Spinal cord (tissue), 10 donors: ENCODE measurements around the gene ASB11. TPM values are rescaled to one million over a fixed set of nuclear protein-coding genes. Genes with fewer than 3 reads are reported as not detected.

Source experiments
- DNase-seq, 6 donors: peaks; one replicate each; pipeline versions ENCODE4 v3.0.0 to v3.0.0-alpha.2; 2013 to 2015; ENCODE audit warnings: low spot score in 6 of 6, low read depth in 4 of 6
- H3K27ac ChIP-seq: one replicate; pipeline ENCODE4 v1.5.1; 2013; ENCODE audit warnings: low read depth, low read length, control low read depth
- H3K27me3 ChIP-seq: one replicate; pipeline ENCODE4 v1.6.1; 2013; ENCODE audit warnings: low read length; ENCODE audit not compliant: control insufficient read depth, insufficient read depth
- H3K36me3 ChIP-seq: one replicate; pipeline ENCODE4 v1.6.1; 2013; ENCODE audit warnings: low read length; ENCODE audit not compliant: control insufficient read depth, insufficient read depth
- H3K4me1 ChIP-seq: one replicate; pipeline ENCODE4 v1.6.1; 2013; ENCODE audit warnings: low read length; ENCODE audit not compliant: control insufficient read depth, insufficient read depth
- H3K4me3 ChIP-seq: one replicate; pipeline ENCODE4 v1.5.1; 2013; ENCODE audit warnings: low read depth, low read length, control low read depth
- H3K9me3 ChIP-seq: one replicate; pipeline ENCODE4 v1.6.1; 2013; ENCODE audit warnings: low read length; ENCODE audit not compliant: control insufficient read depth, insufficient read depth
- WGBS: methylation state at CpG from one replicate; pipeline ENCODE4 v1.1.5; 2013; ENCODE audit warnings: missing lambda C conversion rate; ENCODE audit not compliant: insufficient coverage; 5-methylcytosine and 5-hydroxymethylcytosine counted together
- polyA plus RNA-seq, 2 donors: library from polyadenylated mRNA; unstranded; fragments of 120-200 nt; gene quantifications; one replicate each; pipeline ENCODE4 v1.2.1, GENCODE V29; 2013; ENCODE audit not compliant: insufficient read length in 2 of 2
- total RNA-seq, 2 donors: library from RNA; depleted of rRNA in 1 of 2; stranded (reverse); fragments of 120-200 nt in 1 of 2; fragments of >200 nt in 1 of 2; gene quantifications; one replicate each; pipeline versions ENCODE4 v1.2.3 to v1.2.4, GENCODE V29; 2013 to 2014
- donor health status: healthy.

Gene ASB11
- total and polyA plus RNA-seq, 4 donors: 0.06 to 0.10 TPM; not detected in 2

GRCh38 chrX:15336023-15336413, 20.6 kb upstream of the ASB11 start:
- peak in 3 of 6 donors; percentile 22 to 59 (median 50) for DNase-seq
- Histone ChIP-seq H3K9me3 (peaks cover 1% of the 10 kb centered on the region), H3K4me3 (peak overlapping the region; percentile 87), H3K27me3 (peaks cover 40% of the 10 kb centered on the region), H3K27ac (peak overlapping the region; percentile 29), H3K36me3 (no peaks in the 10 kb centered on the region), H3K4me1 (peaks cover 3% of the 10 kb centered on the region)
- 35% methylated on average over 5 of the region's 10 CpGs for WGBS

GRCh38 chrX:15335135-15336022, 19.9 kb upstream of the ASB11 start, which contains the start of gene PIGA:
PIGA (minus strand) TSS chrX:15335523; CDS start chrX:15331930, 3,593 bp downstream.
- Histone ChIP-seq H3K36me3 (no peaks in the 10 kb centered on the region), H3K27me3 (peaks cover 37% of the 10 kb centered on the region), H3K27ac (peak within 1 kb of the TSS; percentile 88), H3K4me3 (peak within 1 kb of the TSS; percentile 87), H3K4me1 (peaks cover 3% of the 10 kb centered on the region), H3K9me3 (peaks cover 1% of the 10 kb centered on the region)
- WGBS: 23% methylated on average over 64 of the region's 72 CpGs
- peak; percentile 73 to 98 (median 87) for DNase-seq

- 24% methylated on average over 5 of the region's 7 CpGs for WGBS
- no peak for DNase-seq
- H3K9me3 ChIP-seq: peaks cover 1% of the 10 kb centered on the region
- H3K4me1 ChIP-seq: peaks cover 3% of the 10 kb centered on the region
- peaks cover 37% of the 10 kb centered on the region for H3K27me3 ChIP-seq
- peak overlapping the region; percentile 87 for H3K4me3 ChIP-seq
- no peaks in the 10 kb centered on the region for H3K36me3 ChIP-seq
- peak overlapping the region; percentile 88 for H3K27ac ChIP-seq
Measured at GRCh38 chrX:15334561-15334960, 19.1 kb upstream of the ASB11 start.

GRCh38 chrX:15328821-15329220, 13.4 kb upstream of the ASB11 start:
- Histone ChIP-seq H3K27ac (no peak overlapping the region), H3K9me3 (no peaks in the 10 kb centered on the region)
- 72% methylated on average over 2 of the region's 2 CpGs for WGBS

GRCh38 chrX:15328131-15328530, 12.7 kb upstream of the ASB11 start:
- no CpG with 5 or more reads among the region's 3 CpGs for WGBS
- H3K27ac ChIP-seq: no peak overlapping the region
- no peaks in the 10 kb centered on the region for H3K4me1 ChIP-seq
- H3K36me3 ChIP-seq: no peaks in the 10 kb centered on the region
- DNase-seq: no peak
- H3K4me3 ChIP-seq: no peak overlapping the region
- H3K9me3 ChIP-seq: no peaks in the 10 kb centered on the region
- H3K27me3 ChIP-seq: peaks cover 17% of the 10 kb centered on the region

More at GRCh38 chrX:15328821-15329220, 13.4 kb upstream of the ASB11 start:
- Histone ChIP-seq H3K4me3 (no peak overlapping the region), H3K4me1 (no peaks in the 10 kb centered on the region), H3K36me3 (no peaks in the 10 kb centered on the region), H3K27me3 (peaks cover 15% of the 10 kb centered on the region)
- no peak for DNase-seq

GRCh38 chrX:15322472-15322871, 7.0 kb upstream of the ASB11 start:
- Histone ChIP-seq H3K27me3 (peaks cover 19% of the 10 kb centered on the region), H3K36me3 (no peaks in the 10 kb centered on the region), H3K4me1 (no peaks in the 10 kb centered on the region), H3K4me3 (no peak overlapping the region), H3K27ac (no peak overlapping the region), H3K9me3 (no peaks in the 10 kb centered on the region)
- no peak for DNase-seq
- no CpG with 5 or more reads among the region's 5 CpGs for WGBS

GRCh38 chrX:15322072-15322471, 6.6 kb upstream of the ASB11 start:
- 100% methylated on average over 1 of the region's 3 CpGs for WGBS
- H3K9me3 ChIP-seq: no peaks in the 10 kb centered on the region
- DNase-seq: no peak
- peaks cover 19% of the 10 kb centered on the region for H3K27me3 ChIP-seq
- no peaks in the 10 kb centered on the region for H3K36me3 ChIP-seq
- H3K4me3 ChIP-seq: no peak overlapping the region
- no peaks in the 10 kb centered on the region for H3K4me1 ChIP-seq
- no peak overlapping the region for H3K27ac ChIP-seq

GRCh38 chrX:15321447-15321846, 6.0 kb upstream of the ASB11 start:
- Histone ChIP-seq H3K4me3 (no peak overlapping the region), H3K4me1 (no peaks in the 10 kb centered on the region), H3K27ac (no peak overlapping the region), H3K27me3 (peaks cover 18% of the 10 kb centered on the region), H3K36me3 (no peaks in the 10 kb centered on the region), H3K9me3 (no peaks in the 10 kb centered on the region)
- 82% methylated on average over 2 of the region's 4 CpGs for WGBS
- DNase-seq: no peak

GRCh38 chrX:15320297-15320696, 4.9 kb upstream of the ASB11 start:
- H3K27ac ChIP-seq: no peak overlapping the region
- H3K27me3 ChIP-seq: peaks cover 11% of the 10 kb centered on the region
- WGBS: no CpG with 5 or more reads among the region's 4 CpGs
- no peak overlapping the region for H3K4me3 ChIP-seq
- no peak for DNase-seq
- no peaks in the 10 kb centered on the region for H3K4me1 ChIP-seq
- H3K9me3 ChIP-seq: no peaks in the 10 kb centered on the region
- H3K36me3 ChIP-seq: no peaks in the 10 kb centered on the region

GRCh38 chrX:15319075-15319474, 3.6 kb upstream of the ASB11 start:
- Histone ChIP-seq H3K9me3 (no peaks in the 10 kb centered on the region), H3K27ac (no peak overlapping the region), H3K36me3 (no peaks in the 10 kb centered on the region), H3K4me1 (no peaks in the 10 kb centered on the region), H3K4me3 (no peak overlapping the region), H3K27me3 (peaks cover 13% of the 10 kb centered on the region)
- no CpG with 5 or more reads among the region's 4 CpGs for WGBS
- no peak for DNase-seq
